T-cell (primary cell): ENCODE data around the gene FCER2. TPM values are rescaled to one million over a fixed set of nuclear protein-coding genes. Genes with fewer than 3 reads are reported as not detected.

ENCODE experiments used
- ATAC-seq, 4 experiments: fragments of 200-7000 bp in 3 of 4; fragments of 150-1000 bp in 1 of 4; cut with Tn5 transposase; replicated peaks in 1 of 4; 1 replicate in 3 of 4; 2 replicates in 1 of 4; pipeline ENCODE4 v1.10.0; 2021; ENCODE audit warnings: moderate library complexity in 3 of 4, mild to moderate bottlenecking in 2 of 4, moderate number of reproducible peaks in 1 of 4
- CTCF ChIA-PET, 2 donors: fragments of 300-600 bp; sonication (Branson Sonifier 250); formaldehyde crosslinking; loops; one replicate each; lab custom pipeline; 2022; ENCODE audit warnings: antibody characterized with exemption in 2 of 2; lab: Charles Lee
- POLR2A ChIA-PET, 2 donors: fragments of 300-600 bp; sonication (Branson Sonifier 250); formaldehyde crosslinking; loops; one replicate each; lab custom pipeline; 2022; ENCODE audit warnings: antibody characterized with exemption in 2 of 2; lab: Charles Lee
- DNase-seq, 35 experiments: peaks; one replicate each; pipeline versions ENCODE4 v3.0.0 to v3.0.0-alpha.2; 2013 to 2023
- H3K27ac ChIP-seq: one replicate; pipeline ENCODE4 v1.5.1; 2013; ENCODE audit warnings: low read length
- H3K27me3 ChIP-seq, 2 experiments: replicated peaks in 1 of 2; 1 replicate in 1 of 2; 2 replicates in 1 of 2; pipeline versions ENCODE4 v1.6.1 to v1.7.0; 2013; ENCODE audit warnings: low read length in 1 of 2, mixed read lengths in 1 of 2; ENCODE audit not compliant: control insufficient read depth in 2 of 2, insufficient read depth in 2 of 2; ENCODE audit errors: extremely low read depth in 1 of 2
- H3K36me3 ChIP-seq, 2 donors: 1 replicate in 1 of 2; 2 replicates in 1 of 2; pipeline versions ENCODE4 v1.6.1 to v1.7.0; 2013; ENCODE audit warnings: low read length in 1 of 2; ENCODE audit not compliant: control insufficient read depth in 2 of 2, insufficient read depth in 1 of 2; ENCODE audit errors: extremely low read depth in 1 of 2
- H3K4me1 ChIP-seq, 2 experiments: 1 replicate in 1 of 2; 2 replicates in 1 of 2; pipeline versions ENCODE4 v1.6.1 to v1.7.0; 2013; ENCODE audit warnings: low read length in 2 of 2, mixed read lengths in 1 of 2; ENCODE audit not compliant: insufficient read depth in 2 of 2, control insufficient read depth in 1 of 2; ENCODE audit errors: extremely low read depth in 1 of 2
- H3K4me3 ChIP-seq, 2 donors: 1 replicate in 1 of 2; 2 replicates in 1 of 2; pipeline versions ENCODE4 v1.5.1 to v1.7.0; 2013; ENCODE audit warnings: mild to moderate bottlenecking in 2 of 2, low read length in 1 of 2, moderate library complexity in 1 of 2; ENCODE audit not compliant: control insufficient read depth in 1 of 2; ENCODE audit errors: extremely low read depth in 1 of 2
- H3K9me3 ChIP-seq: 2 replicates; pipeline ENCODE4 v1.7.0; 2013
- H3K27ac Mint-ChIP-seq, 2 donors: one replicate each; pipeline ENCODE4 v1.8.0; 2020 to 2021; ENCODE audit warnings: mild to moderate bottlenecking in 2 of 2, mixed read lengths in 2 of 2
- H3K27me3 Mint-ChIP-seq, 2 donors: one replicate each; pipeline ENCODE4 v1.8.0; 2021 to 2022; ENCODE audit warnings: mixed read lengths in 2 of 2
- H3K36me3 Mint-ChIP-seq: one replicate; pipeline ENCODE4 v1.8.0; 2021; ENCODE audit warnings: mixed read lengths
- H3K4me1 Mint-ChIP-seq, 3 donors: one replicate each; pipeline ENCODE4 v1.8.0; 2020 to 2022; ENCODE audit warnings: mixed read lengths in 3 of 3, mild to moderate bottlenecking in 1 of 3
- H3K4me3 Mint-ChIP-seq, 3 donors: one replicate each; pipeline ENCODE4 v1.8.0; 2020 to 2022; ENCODE audit warnings: mild to moderate bottlenecking in 3 of 3, mixed read lengths in 3 of 3, moderate library complexity in 3 of 3
- H3K9me3 Mint-ChIP-seq, 3 donors: one replicate each; pipeline ENCODE4 v1.8.0; 2020 to 2022; ENCODE audit warnings: mixed read lengths in 3 of 3
- WGBS: methylation state at CpG from one replicate; pipeline ENCODE4 v1.1.5; 2013; ENCODE audit warnings: missing lambda C conversion rate; ENCODE audit not compliant: insufficient coverage; 5-methylcytosine and 5-hydroxymethylcytosine counted together
- total RNA-seq, 35 experiments: library from RNA in 6 of 35; stranded (reverse) in 6 of 35; fragments of 120-200 nt in 1 of 35; gene quantifications; one replicate each; pipeline versions ENCODE4 v1.2.1 to v1.2.4 and lab custom pipeline; 2013 to 2026

Gene FCER2
- total RNA-seq, 5 donors from 2014 or later (not counting 1 experiment from before 2014, with no cell fraction given), result 0.90 to 2.5 (median 1.2) TPM

GRCh38 chr19:7699417-7700401 lies 2.2 kb downstream of the FCER2 start:
- Histone ChIP-seq H3K4me1 (peaks cover 0 to 10% of the 10 kb centered on the region in 2 experiments), H3K27me3 (peaks cover 0 to 37% of the 10 kb centered on the region in 2 experiments), H3K9me3 (no peaks in the 10 kb centered on the region), H3K27ac (no peak overlapping the region), H3K36me3 (no peaks in the 10 kb centered on the region), H3K4me3 (no peak overlapping the region)
- Mint-ChIP-seq H3K4me1 (peaks cover 19 to 38% (median 34%) of the 10 kb centered on the region in 3 donors), H3K36me3 (no peaks in the 10 kb centered on the region), H3K27ac (peak overlapping the region in 1 of 2 donors; percentile 45), H3K4me3 (no peak overlapping the region), H3K27me3 (peaks cover 3 to 13% of the 10 kb centered on the region in 2 donors), H3K9me3 (no peaks in the 10 kb centered on the region)
- ATAC-seq, result no peak
- 60% methylated on average over 3 of the region's 15 CpGs for WGBS
- POLR2A ChIA-PET, result no interaction called here
- CTCF ChIA-PET, result interaction anchor here in 1 of 2 donors (0.7 kb wide), 1 partner anchor 89 kb away, joined by 4 read pairs; no protein-coding TSS in a partner anchor
- no peak for DNase-seq

GRCh38 chr19:7699003-7699402 lies 2.9 kb downstream of the FCER2 start:
- H3K4me3 Mint-ChIP-seq, result no peak overlapping the region
- Histone ChIP-seq H3K9me3 (no peaks in the 10 kb centered on the region), H3K4me1 (peaks cover 0 to 10% of the 10 kb centered on the region in 2 experiments), H3K36me3 (no peaks in the 10 kb centered on the region), H3K27me3 (peaks cover 0 to 39% of the 10 kb centered on the region in 2 experiments), H3K4me3 (no peak overlapping the region), H3K27ac (no peak overlapping the region)
- H3K9me3 Mint-ChIP-seq, result no peaks in the 10 kb centered on the region
- ATAC-seq, result no peak
- CTCF ChIA-PET, result no interaction called here
- H3K4me1 Mint-ChIP-seq, result peaks cover 17 to 34% (median 32%) of the 10 kb centered on the region in 3 donors
- H3K27me3 Mint-ChIP-seq, result peaks cover 3 to 13% of the 10 kb centered on the region in 2 donors
- POLR2A ChIA-PET, result no interaction called here
- no peaks in the 10 kb centered on the region for H3K36me3 Mint-ChIP-seq
- no peak overlapping the region for H3K27ac Mint-ChIP-seq
- no peak for DNase-seq
- 56% methylated on average over 2 of the region's 2 CpGs for WGBS

DNA sequence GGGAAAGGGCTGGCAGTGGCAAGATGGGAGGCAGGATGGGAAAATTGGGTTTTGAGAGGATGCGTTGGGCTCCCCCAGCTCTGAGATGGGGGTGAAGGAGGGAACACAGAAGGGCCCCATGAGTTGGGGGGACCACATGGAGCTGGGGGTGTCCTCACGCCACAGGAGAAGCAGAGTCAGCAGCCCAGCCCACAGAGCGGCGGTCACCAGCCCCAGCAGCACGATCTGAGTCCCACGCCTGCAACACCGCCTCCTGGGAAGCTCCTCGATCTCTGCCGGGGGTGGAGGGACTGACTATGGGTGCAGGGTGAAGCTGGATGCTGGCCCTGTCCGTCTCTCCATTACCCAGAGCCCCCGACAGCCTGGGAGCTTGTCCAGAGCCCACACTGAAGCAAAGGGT lies 3.3 kb downstream of the FCER2 start:
- DNase-seq (no peak), ATAC-seq (no peak)
- Histone ChIP-seq H3K27ac (no peak overlapping the region), H3K36me3 (no peaks in the 10 kb centered on the region), H3K4me1 (peaks cover 0 to 12% of the 10 kb centered on the region in 2 experiments), H3K4me3 (no peak overlapping the region), H3K9me3 (no peaks in the 10 kb centered on the region), H3K27me3 (peaks cover 0 to 39% of the 10 kb centered on the region in 2 experiments)
- CTCF ChIA-PET, result no interaction called here
- H3K4me3 Mint-ChIP-seq, result no peak overlapping the region
- no peaks in the 10 kb centered on the region for H3K36me3 Mint-ChIP-seq
- H3K9me3 Mint-ChIP-seq, result no peaks in the 10 kb centered on the region
- 65% methylated on average over 9 of the region's 11 CpGs for WGBS
- no peak overlapping the region for H3K27ac Mint-ChIP-seq
- POLR2A ChIA-PET, result no interaction called here
- peaks cover 3 to 13% of the 10 kb centered on the region in 2 donors for H3K27me3 Mint-ChIP-seq
- H3K4me1 Mint-ChIP-seq, result peaks cover 14 to 30% (median 29%) of the 10 kb centered on the region in 3 donors

GRCh38 chr19:7697721-7698287 lies 4.1 kb downstream of the FCER2 start:
- H3K4me3 ChIP-seq, result no peak overlapping the region
- CTCF ChIA-PET, result no interaction called here
- H3K27ac Mint-ChIP-seq, result no peak overlapping the region

GRCh38 chr19:7694499-7694898 lies 7.4 kb downstream of the FCER2 start:
- H3K36me3 Mint-ChIP-seq, result no peaks in the 10 kb centered on the region
- H3K4me3 ChIP-seq, result no peak overlapping the region
- H3K27me3 Mint-ChIP-seq, result peaks cover 3 to 9% of the 10 kb centered on the region in 2 donors
- peaks cover 0 to 48% of the 10 kb centered on the region in 2 experiments for H3K27me3 ChIP-seq
- WGBS, result 88% methylated on average over 2 of the region's 4 CpGs
- no peak overlapping the region for H3K4me3 Mint-ChIP-seq
- POLR2A ChIA-PET, result no interaction called here
- H3K9me3 Mint-ChIP-seq, result no peaks in the 10 kb centered on the region
- H3K27ac Mint-ChIP-seq, result no peak overlapping the region
- H3K4me1 ChIP-seq, result peaks cover 0 to 41% of the 10 kb centered on the region in 2 experiments
- CTCF ChIA-PET, result no interaction called here
- no peak for ATAC-seq
- no peak overlapping the region for H3K27ac ChIP-seq
- DNase-seq, result no peak
- peaks cover 8 to 18% (median 9%) of the 10 kb centered on the region in 3 donors for H3K4me1 Mint-ChIP-seq
- no peaks in the 10 kb centered on the region for H3K9me3 ChIP-seq
- H3K36me3 ChIP-seq, result no peaks in the 10 kb centered on the region

More at GRCh38 chr19:7697721-7698287, 4.1 kb downstream of the FCER2 start:
- Mint-ChIP-seq H3K27me3 (peaks cover 3 to 13% of the 10 kb centered on the region in 2 donors), H3K9me3 (no peaks in the 10 kb centered on the region), H3K4me1 (peaks cover 12 to 25% (median 25%) of the 10 kb centered on the region in 3 donors), H3K4me3 (no peak overlapping the region), H3K36me3 (no peaks in the 10 kb centered on the region)
- no peaks in the 10 kb centered on the region for H3K9me3 ChIP-seq
- ATAC-seq (no peak), DNase-seq (no peak)
- WGBS, result 86% methylated on average over 5 of the region's 10 CpGs
- H3K27ac ChIP-seq, result no peak overlapping the region
- POLR2A ChIA-PET, result interaction anchor here in 1 of 2 donors (0.6 kb wide), 1 partner anchor 1195 kb away, joined by 3 read pairs; no protein-coding TSS in a partner anchor
- no peaks in the 10 kb centered on the region for H3K36me3 ChIP-seq
- H3K27me3 ChIP-seq, result peaks cover 0 to 39% of the 10 kb centered on the region in 2 experiments
- H3K4me1 ChIP-seq, result peaks cover 0 to 16% of the 10 kb centered on the region in 2 experiments

GRCh38 chr19:7692417-7693088 lies 9.4 kb downstream of the FCER2 start:
- no peaks in the 10 kb centered on the region for H3K9me3 Mint-ChIP-seq
- no peaks in the 10 kb centered on the region for H3K9me3 ChIP-seq
- DNase-seq (peak in 19 of 35 experiments; percentile 13 to 72 (median 33)), ATAC-seq (peak in 1 of 4 experiments; percentile 65)
- peaks cover 0 to 47% of the 10 kb centered on the region in 2 experiments for H3K4me1 ChIP-seq
- H3K36me3 ChIP-seq, result no peaks in the 10 kb centered on the region
- H3K36me3 Mint-ChIP-seq, result no peaks in the 10 kb centered on the region
- no peak overlapping the region for H3K27ac Mint-ChIP-seq
- H3K27ac ChIP-seq, result peak overlapping the region; percentile 38
- ChIA-PET CTCF (no interaction called here), POLR2A (no interaction called here)
- H3K4me3 Mint-ChIP-seq, result no peak overlapping the region
- peaks cover 0 to 13% (median 3%) of the 10 kb centered on the region in 3 donors for H3K4me1 Mint-ChIP-seq
- peaks cover 0 to 38% of the 10 kb centered on the region in 2 experiments for H3K27me3 ChIP-seq
- no peak overlapping the region for H3K4me3 ChIP-seq
- H3K27me3 Mint-ChIP-seq, result peaks cover 0 to 4% of the 10 kb centered on the region in 2 donors
- WGBS, result 51% methylated on average over 13 of the region's 13 CpGs
